HG03575 (cell line): ENCODE results near the gene CEACAM18.
"Not testable (repeated sequence)": the region's sequence is repeated elsewhere in the genome, so short reads cannot be mapped to it uniquely, and the experiment has no call there.

ENCODE experiments used
- ATAC-seq: cut with Tn5 transposase; IDR thresholded peaks from one replicate; pipeline ENCODE4 v1.9.1; 2021; ENCODE audit not compliant: unreplicated experiment, insufficient number of reproducible peaks, low FRiP score; ENCODE audit errors: extremely low read depth

Gene CEACAM18

DNA sequence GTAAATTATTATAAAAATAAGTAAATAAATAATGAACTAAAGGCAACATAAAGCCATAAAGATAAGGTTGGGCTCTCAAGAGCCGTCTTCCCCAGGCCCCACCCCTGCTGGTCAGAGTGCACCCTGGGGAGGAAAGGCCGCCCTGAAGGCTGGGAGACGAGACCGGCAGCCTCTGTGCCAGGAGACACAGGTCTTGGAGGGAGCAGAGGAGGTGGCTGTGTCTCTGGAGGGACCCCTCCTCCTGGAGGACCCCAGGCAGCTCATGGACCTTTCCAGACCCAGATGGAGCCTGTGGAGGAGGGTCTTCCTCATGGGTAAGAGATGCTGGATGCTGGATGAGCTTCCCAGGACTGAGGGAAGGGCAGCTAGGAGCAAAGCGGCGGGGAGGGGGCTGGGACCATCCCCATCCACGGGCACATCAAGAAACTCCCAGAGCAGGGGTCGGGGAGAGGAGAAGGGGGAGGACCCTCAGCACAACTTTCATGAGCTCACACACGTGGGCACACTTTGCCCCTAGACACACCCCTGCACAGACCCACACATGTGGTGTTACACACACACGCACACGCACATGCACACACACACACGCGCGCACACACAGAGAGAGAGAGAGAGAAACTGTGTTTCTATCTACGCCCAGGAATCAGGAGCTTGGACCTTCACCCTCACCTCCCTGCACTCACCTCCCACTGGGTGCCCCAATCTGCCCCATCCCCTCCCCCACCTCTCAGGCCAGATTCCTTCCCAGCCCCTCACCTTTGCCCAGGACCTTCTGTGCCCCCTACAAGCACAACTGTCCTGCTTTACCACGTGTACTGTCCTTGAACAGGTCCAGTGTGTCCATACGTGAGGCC, at the start of gene CEACAM18:
Gene CEACAM18, plus strand, starts transcription at position 159 of the 854 bp plus-strand sequence.
- no peak for ATAC-seq

- ATAC-seq, result no peak
Observed at GRCh38 chr19:51430221-51430620, 48.1 kb upstream of the CEACAM18 start.

- ATAC-seq, result no peak
Observed at GRCh38 chr19:51431124-51431523, 47.2 kb upstream of the CEACAM18 start.

DNA sequence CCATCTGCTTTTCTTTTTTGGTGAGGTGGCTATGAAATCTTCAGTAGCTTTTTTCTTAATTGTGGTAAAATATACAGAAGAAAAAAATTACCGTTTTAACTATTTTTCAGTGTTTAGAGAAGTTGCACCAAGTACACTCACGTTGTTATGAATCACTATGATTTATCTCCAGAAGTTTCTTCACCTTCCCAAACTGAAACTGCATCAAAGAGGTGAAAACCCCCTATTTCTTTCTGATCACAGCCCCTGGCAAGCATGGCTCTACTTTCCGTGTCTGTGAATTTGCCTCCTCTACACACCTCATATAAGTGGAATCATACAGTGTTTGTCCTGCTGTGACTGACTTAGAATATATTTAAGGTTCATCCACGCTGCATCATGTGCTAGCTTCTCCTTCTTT, 45.3 kb upstream of the CEACAM18 start:
- no peak for ATAC-seq

DNA sequence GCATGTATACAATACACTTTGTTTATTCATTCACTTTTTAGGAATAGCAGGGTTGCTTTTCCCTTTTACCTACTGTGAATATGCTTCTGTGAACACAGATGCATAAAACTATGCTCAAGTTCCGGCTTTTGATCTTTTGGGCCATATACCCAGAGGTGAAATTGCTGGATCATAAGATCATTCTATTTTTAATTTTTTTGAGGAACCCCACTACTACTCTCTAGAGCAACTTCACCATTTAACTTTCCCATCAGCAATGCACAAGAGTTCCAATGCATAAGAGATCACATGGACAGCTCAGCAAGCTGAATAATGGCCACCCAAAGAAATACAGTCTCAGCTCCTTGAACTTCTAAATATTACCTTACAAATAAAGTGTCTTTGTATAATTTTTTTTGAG, 43.9 kb upstream of the CEACAM18 start:
- ATAC-seq, result no peak

DNA sequence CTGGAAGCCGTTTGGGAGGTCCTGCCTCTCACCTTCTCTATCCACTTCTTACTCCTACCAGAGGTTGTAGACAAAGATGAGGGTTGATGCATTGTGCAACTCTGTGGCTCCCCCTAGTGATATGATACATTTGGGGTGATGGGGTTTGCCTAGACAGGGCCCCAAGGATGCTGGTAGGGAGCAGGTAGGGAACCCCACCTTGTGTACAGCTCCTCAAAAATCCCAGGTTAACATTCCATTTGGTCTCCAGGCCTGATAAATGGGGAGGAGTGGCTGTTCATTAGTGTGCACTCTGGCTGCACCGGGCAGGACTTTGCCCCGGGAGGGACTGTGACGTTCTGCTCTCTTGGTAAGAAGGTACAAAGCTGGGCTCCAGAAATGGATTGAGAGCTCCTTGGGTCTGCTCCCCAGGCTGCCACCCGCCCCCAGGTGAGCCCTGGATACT, 39.3 kb upstream of the CEACAM18 start:
- no peak for ATAC-seq

GRCh38 chr19:51440052-51440451, 38.3 kb upstream of the CEACAM18 start:
- no peak for ATAC-seq

DNA sequence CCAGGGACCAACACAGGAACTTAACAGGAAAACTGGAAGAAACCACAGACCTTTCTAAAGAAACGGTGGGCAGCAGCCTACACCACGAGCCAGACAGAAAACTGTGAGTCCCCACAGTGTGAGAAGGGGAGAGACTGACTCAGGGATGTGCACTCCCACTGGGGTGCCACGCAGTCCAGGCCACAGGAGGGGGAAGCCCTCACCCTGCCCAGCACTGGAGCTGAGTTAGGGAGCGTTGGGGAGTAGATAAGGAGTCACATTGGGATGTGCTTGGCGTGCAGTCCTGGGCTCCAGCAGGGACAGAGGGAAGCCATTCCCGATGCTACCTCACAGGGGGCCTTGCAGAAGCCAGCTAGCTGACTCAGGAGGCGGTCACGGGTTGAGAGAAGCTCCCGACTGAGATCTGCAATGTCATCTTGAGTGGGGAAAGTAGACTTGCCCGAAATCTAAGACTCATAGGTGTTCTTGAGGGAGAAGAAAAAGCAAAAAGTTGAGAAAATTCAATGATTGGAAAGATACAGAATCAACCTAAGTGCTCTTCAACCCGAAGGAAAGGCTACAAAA, 37.4 kb upstream of the CEACAM18 start:
- no peak for ATAC-seq

- ATAC-seq, result peak; percentile 84
Observed at GRCh38 chr19:51441410-51442390, 36.6 kb upstream of the CEACAM18 start.

GRCh38 chr19:51447510-51447909, 30.8 kb upstream of the CEACAM18 start:
- not testable (repeated sequence) for ATAC-seq

DNA sequence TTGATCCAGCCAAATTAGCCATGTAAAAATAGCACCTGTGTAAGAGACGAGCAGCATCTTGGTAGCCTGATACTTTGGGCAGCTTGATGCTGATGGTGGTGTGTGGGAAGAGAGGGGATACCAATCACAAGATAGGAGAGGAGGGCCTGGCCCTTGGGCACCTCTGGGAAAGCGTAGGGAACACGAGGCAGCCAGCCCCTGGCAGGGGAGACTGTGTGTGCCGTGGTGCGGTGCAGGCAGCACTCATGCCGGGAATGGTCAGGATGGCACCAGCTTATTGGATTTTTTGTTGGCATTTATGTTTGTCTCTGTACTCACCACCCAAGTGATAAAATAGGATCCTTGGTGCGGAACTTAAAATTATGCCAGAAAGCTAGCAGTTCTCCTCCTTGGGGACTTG, 30.3 kb upstream of the CEACAM18 start:
- no peak for ATAC-seq

DNA sequence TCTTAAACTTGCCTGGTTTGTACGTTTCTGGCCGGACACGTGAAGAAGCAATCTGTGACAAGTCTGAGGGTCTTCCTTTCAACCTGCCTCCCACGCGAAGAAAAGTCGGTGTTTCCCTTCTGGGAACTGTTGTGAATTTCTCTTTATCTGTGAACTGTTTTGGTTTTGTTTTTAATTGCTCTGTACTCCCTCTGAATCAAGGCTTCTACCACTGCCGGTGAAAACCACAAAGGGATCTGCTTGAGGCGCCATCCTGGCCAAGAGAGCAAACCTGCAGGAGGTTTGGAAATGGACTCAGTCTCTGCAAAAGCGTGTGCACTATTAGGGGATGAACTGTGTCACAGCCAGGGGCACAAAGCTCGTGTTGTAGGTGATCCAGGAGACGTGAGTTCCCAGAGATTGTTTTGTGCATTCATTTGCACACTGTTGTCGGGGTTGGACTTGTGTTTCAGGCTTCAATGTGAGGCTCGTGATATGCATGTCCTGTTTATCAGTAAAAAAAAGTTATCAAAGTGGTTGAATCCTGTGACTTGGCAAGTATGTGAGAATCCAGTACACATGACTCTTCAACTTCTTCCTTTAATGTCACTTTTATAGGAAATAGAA, 29.8 kb upstream of the CEACAM18 start:
- no peak for ATAC-seq

DNA sequence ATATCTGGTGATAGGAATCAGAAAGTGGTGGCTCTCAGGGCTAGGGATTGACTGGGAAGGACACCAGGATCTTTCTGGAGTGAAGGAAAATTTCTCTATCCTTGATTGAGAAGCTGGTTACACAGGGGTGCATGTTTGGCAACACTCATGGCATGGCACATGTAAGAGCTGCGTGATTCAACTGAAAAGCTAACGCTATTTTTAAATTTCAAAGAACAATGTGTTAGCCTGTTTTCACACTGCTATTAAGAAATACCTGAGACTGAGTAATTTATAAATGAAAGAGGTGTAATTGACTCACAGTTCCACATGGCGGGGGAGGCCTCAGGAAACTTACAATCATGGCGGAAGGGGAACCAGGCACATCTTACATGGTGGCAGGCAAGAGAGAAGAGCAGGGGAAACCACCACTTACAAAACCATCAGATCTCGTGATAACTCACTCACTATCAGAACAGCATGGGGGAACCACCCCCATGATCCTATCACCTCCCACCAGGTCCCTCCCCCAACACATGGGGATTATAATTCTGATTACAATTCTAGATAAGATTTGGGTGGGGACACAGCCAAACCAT, 27.5 kb upstream of the CEACAM18 start:
- no peak for ATAC-seq

DNA sequence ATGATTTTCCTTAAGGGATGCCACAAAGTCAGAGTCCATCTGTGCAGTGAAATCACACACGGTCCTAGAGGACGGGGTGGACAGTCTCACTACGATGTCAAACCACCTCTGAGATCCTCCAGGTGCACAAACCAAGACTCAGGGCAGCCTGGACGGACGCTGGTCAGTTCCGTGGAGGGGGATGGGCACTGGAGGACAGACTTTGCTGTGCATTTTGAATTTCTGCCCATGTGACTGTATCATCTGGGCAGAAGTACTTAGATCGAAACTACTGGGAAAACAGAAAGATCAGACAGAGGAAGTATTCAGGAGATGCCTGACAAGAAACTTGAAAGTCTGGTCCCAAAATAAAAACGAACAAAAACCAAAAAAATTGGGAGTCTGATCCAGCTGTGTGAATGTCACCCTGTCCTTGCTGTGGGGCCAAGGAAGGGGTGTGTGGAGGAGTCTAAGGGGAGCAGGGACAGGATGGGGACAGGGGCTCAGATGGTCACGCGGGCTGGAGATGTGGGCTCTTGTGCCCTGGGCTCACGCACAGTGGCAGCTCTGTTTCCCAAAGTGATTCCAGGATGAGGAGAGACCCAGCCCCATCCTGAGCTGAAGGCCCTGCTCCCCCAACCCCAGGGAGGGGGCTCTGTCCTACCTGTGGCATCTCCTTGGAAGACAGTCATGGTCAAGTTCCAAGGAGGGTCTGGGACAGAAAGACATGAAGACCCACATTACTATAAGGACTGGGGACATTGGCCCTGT, 21.6 kb upstream of the CEACAM18 start:
- no peak for ATAC-seq

DNA sequence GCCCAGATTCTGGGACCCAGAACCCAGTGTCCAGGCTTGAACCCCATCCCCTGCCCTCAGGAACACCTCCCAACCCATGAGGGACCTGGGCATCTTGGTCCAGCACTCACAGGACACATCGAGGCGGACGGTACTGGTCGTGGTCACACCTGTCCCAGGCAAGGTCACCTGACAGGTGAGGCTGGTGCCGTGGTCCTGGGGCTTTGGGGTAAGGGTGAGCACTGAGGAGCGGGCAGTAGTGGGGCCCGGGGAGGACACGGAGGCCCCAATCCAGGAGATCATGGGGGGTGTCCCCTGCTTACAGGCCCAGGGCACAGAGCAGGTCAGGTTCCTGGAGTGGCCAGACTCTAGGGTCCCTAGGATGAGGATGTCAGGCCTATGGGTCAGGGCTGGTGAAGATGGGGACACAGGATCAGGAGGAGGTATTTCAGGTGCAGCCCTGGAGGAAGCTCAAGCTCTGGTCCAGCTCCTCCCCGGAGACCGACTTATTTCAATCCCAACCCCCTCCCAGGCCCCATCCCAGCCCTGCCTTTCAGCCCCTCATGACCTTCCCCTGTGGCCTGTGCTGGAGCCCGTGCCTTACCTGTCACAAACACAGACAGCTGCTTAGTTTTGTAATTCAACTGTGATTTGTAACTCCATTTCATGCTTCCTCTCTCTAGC, 20.9 kb upstream of the CEACAM18 start:
- ATAC-seq, result no peak

GRCh38 chr19:51458051-51458645, 20.2 kb upstream of the CEACAM18 start, which contains the start of gene SIGLEC8:
TSS of gene SIGLEC8 (minus strand) at chr19:51458454. CDS start at chr19:51458387, 67 bp downstream.
- ATAC-seq, result no peak

GRCh38 chr19:51458899-51459505, 19.3 kb upstream of the CEACAM18 start:
- no peak for ATAC-seq
